Heart left ventricle (tissue), 13 donors: ENCODE measurements around the gene CFAP57.

Experiments used
- POLR2A ChIP-seq, 2 donors: fragments of 450-650 bp; IDR thresholded peaks; one replicate each; pipeline ENCODE4 v1.6.1; 2017; ENCODE audit warnings: antibody characterized with exemption in 2 of 2, mild to moderate bottlenecking in 2 of 2, moderate library complexity in 2 of 2
- TF ChIP-seq, protein P1 (sequence below), 12 donors: fragments of 200-600 bp; sonication (generic) in 4 of 12; IDR thresholded peaks; one replicate each; pipeline versions ENCODE4 v1.5.0 to v1.8.0; 2018 to 2022; ENCODE audit warnings: antibody characterized with exemption in 12 of 12, mild to moderate bottlenecking in 5 of 12
- donor health status: ischemic (EF 13 %, LVEDD 7.1; RV severe dilation, severe dysfunction).
- donor health status: DM: no; HTN: yes; CAD: no.
- donor health status: DM: no; HTN: no; CAD: no.
- donor health status: ischemic (EF 25% LVEDD 6.9; RV normal size, moderate dysfunction).
- donor health status: ischemic (EF 25% LVEDD 5.7; RV mildly dilated, moderate dysfunction).
- donor health status: ischemic (EF 35%, LVEDD 5.7; RV mildly dilated, moderate dysfunction).
- donor health status: nonischemic (EF 11% LVEDD 7.7; RV severe dilation, severe dysfunction).
- donor health status: DM: yes; HTN: yes; CAD: no.
- donor health status: PGD.
- donor health status: ischemic (EF 29% LVEDD 5.4; RV normal size, mild dysfunction).
- donor health status: nonischemic (EF 23%, LVEDD 6.1; RV moderate dilation, normal function).

DNA sequence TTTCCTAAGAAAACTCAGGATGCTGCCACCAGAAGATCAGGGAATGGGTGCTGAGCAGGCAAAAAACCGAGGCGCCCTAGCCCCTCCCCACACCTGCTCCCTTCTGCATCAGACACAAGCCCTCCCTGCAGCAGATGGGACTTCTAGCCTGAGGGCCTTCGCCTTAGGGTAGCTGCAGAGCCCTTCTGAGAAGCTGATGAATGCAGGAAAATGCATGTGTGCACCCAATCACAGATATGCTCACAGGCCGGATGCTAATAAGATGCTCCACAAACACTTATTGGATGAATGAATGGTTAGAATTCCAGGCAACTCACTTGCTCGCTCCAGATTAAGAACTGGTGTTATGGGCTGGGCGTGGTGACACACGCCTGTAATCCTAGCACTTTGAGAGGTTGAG is 120.1 kb downstream of the CFAP57 start:
- TF ChIP-seq, protein P1, sequence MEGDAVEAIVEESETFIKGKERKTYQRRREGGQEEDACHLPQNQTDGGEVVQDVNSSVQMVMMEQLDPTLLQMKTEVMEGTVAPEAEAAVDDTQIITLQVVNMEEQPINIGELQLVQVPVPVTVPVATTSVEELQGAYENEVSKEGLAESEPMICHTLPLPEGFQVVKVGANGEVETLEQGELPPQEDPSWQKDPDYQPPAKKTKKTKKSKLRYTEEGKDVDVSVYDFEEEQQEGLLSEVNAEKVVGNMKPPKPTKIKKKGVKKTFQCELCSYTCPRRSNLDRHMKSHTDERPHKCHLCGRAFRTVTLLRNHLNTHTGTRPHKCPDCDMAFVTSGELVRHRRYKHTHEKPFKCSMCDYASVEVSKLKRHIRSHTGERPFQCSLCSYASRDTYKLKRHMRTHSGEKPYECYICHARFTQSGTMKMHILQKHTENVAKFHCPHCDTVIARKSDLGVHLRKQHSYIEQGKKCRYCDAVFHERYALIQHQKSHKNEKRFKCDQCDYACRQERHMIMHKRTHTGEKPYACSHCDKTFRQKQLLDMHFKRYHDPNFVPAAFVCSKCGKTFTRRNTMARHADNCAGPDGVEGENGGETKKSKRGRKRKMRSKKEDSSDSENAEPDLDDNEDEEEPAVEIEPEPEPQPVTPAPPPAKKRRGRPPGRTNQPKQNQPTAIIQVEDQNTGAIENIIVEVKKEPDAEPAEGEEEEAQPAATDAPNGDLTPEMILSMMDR (IDR thresholded peaks at IDR 0.05) = no peak
- TF ChIP-seq POLR2A (IDR thresholded peaks at IDR 0.05) = no peak
